ENCODE results near the gene PPP1R1B.

GRCh38 chr17:39623356-39623950, 3.3 kb upstream of the PPP1R1B start:
- TF ChIP-seq CTCF (IDR thresholded peaks at IDR 0.05) (peak; percentile 73 to 94), POLR2A (IDR thresholded peaks at IDR 0.05) (no peak), EP300 (IDR thresholded peaks at IDR 0.05) (no peak), POLR2AphosphoS5 (IDR thresholded peaks at IDR 0.05) (no peak)

Measured in suprapubic skin (tissue), 4 donors.